SK-N-SH treated with all-trans-retinoic acid at 6 μM for 48 hours (cell line): ENCODE measurements around the gene USP43.

Source experiments
- ATAC-seq: fragments of 200-7000 bp; cut with Tn5 transposase; 3 replicates; pipeline ENCODE4 v1.9.1; 2020; ENCODE audit warnings: mild to moderate bottlenecking, moderate library complexity
- ARNTL ChIP-seq: fragments of 450-650 bp; formaldehyde crosslinking; IDR thresholded peaks from 2 replicates; pipeline ENCODE4 v1.5.0; 2020; ENCODE audit warnings: low read depth, mild to moderate bottlenecking, moderate library complexity, borderline replicate concordance
- ESRRG ChIP-seq: fragments of 250-450 bp; sonication (Bioruptor Pico); IDR thresholded peaks from 2 replicates; pipeline ENCODE4 v1.6.1; 2021; ENCODE audit warnings: mild to moderate bottlenecking
- OSR1 ChIP-seq: fragments of 250-450 bp; sonication (Bioruptor Pico); IDR thresholded peaks from 2 replicates; pipeline ENCODE4 v1.8.0; 2022; ENCODE audit warnings: moderate library complexity, mild to moderate bottlenecking, inconsistent platforms
- PPARA ChIP-seq: fragments of 250-450 bp; sonication (Bioruptor Pico); IDR thresholded peaks from 2 replicates; pipeline ENCODE4 v1.5.0; 2020; ENCODE audit warnings: mild to moderate bottlenecking, borderline replicate concordance
- RARB ChIP-seq: fragments of 250-450 bp; sonication (Bioruptor Pico); IDR thresholded peaks from 2 replicates; pipeline ENCODE4 v1.8.0; 2021; ENCODE audit warnings: mild to moderate bottlenecking, moderate library complexity
- SNAI2 ChIP-seq: fragments of 250-450 bp; sonication (Bioruptor Pico); IDR thresholded peaks from 2 replicates; pipeline ENCODE4 v1.5.0; 2020; ENCODE audit warnings: mild to moderate bottlenecking, moderate library complexity
- TCF4 ChIP-seq: fragments of 250-450 bp; sonication (Bioruptor Pico); IDR thresholded peaks from 2 replicates; pipeline ENCODE4 v1.8.0; 2021; ENCODE audit warnings: mild to moderate bottlenecking, moderate library complexity, borderline replicate concordance
- ZC3H10 ChIP-seq: fragments of 250-450 bp; sonication (Bioruptor Pico); IDR thresholded peaks from 2 replicates; pipeline ENCODE4 v1.5.1; 2021; ENCODE audit warnings: mild to moderate bottlenecking, moderate library complexity
- ZFP3 ChIP-seq: fragments of 250-450 bp; sonication (Bioruptor Pico); IDR thresholded peaks from 2 replicates; pipeline ENCODE4 v1.5.0; 2020; ENCODE audit warnings: mild to moderate bottlenecking, moderate library complexity
- ZFP30 ChIP-seq: fragments of 450-650 bp; formaldehyde crosslinking; IDR thresholded peaks from 2 replicates; pipeline ENCODE4 v1.5.0; 2022; ENCODE audit warnings: mild to moderate bottlenecking, moderate library complexity
- ZNF565 ChIP-seq: fragments of 450-650 bp; formaldehyde crosslinking; conservative IDR thresholded peaks from 2 replicates; pipeline ENCODE4 v1.5.0; 2020; ENCODE audit warnings: low read depth, mild to moderate bottlenecking, moderate library complexity
- ZNF70 ChIP-seq: fragments of 450-650 bp; formaldehyde crosslinking; IDR thresholded peaks from 2 replicates; pipeline ENCODE4 v1.5.0; 2020; ENCODE audit warnings: mild to moderate bottlenecking, moderate library complexity
- ZNF8 ChIP-seq: fragments of 450-650 bp; formaldehyde crosslinking; IDR thresholded peaks from 2 replicates; pipeline ENCODE4 v1.5.0; 2020; ENCODE audit warnings: mild to moderate bottlenecking, moderate library complexity
- TF ChIP-seq, protein P1 (sequence below): fragments of 250-450 bp; sonication (Bioruptor Pico); IDR thresholded peaks from 2 replicates; pipeline ENCODE4 v1.8.0; 2021; ENCODE audit warnings: low read depth, mild to moderate bottlenecking, moderate library complexity, borderline replicate concordance
- TF ChIP-seq, protein P2 (sequence below): fragments of 250-450 bp; sonication (Bioruptor Pico); IDR thresholded peaks from 2 replicates; pipeline ENCODE4 v1.5.0; 2020; ENCODE audit warnings: mild to moderate bottlenecking, moderate library complexity
- TF ChIP-seq, protein P3 (sequence below): fragments of 250-450 bp; sonication (Bioruptor Pico); IDR thresholded peaks from 2 replicates; pipeline ENCODE4 v1.5.1; 2021; ENCODE audit warnings: mild to moderate bottlenecking, moderate library complexity
- TF ChIP-seq, protein P4 (sequence below): fragments of 250-450 bp; sonication (Bioruptor Pico); IDR thresholded peaks from 2 replicates; pipeline ENCODE4 v1.8.0; 2020; ENCODE audit warnings: mild to moderate bottlenecking, moderate library complexity, borderline replicate concordance

Gene USP43

GRCh38 chr17:9676084-9676483, 30.8 kb downstream of the USP43 start:
- 0 out of 3 replicates have a peak, but pooled peaks have one; percentile 28 for ATAC-seq

DNA sequence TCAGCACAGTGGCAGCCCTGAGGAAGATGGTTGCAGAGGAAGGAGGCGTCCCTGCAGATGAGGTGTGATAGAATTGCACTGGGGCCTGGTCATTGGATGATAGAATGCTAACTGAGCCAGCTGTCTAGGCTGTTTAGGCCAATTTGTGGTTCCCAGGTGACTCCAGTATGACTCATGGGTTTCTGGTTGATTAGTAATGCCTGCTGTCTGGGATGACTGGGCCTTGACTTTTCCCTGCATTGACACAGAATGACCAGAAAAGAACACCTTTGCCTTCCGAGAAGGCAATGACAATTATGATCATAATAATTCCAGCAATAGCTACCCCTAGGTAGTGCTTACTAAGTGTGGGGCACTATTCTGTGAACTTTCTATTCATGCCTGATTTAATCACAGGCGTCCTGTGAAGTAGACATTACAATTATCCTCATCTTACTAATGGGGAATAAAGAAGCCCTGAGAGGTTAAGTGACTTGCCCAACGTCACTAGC, 31.5 kb downstream of the USP43 start:
- no peak for TF ChIP-seq PPARA (CRISPR knock-in tag)
- ATAC-seq: no peak

More at GRCh38 chr17:9676084-9676483, 30.8 kb downstream of the USP43 start:
- TF ChIP-seq PPARA (CRISPR knock-in tag) (no peak), ZC3H10 (CRISPR knock-in tag) (no peak), ZNF565 (CRISPR knock-in tag) (no peak)
- TF ChIP-seq, protein P1, sequence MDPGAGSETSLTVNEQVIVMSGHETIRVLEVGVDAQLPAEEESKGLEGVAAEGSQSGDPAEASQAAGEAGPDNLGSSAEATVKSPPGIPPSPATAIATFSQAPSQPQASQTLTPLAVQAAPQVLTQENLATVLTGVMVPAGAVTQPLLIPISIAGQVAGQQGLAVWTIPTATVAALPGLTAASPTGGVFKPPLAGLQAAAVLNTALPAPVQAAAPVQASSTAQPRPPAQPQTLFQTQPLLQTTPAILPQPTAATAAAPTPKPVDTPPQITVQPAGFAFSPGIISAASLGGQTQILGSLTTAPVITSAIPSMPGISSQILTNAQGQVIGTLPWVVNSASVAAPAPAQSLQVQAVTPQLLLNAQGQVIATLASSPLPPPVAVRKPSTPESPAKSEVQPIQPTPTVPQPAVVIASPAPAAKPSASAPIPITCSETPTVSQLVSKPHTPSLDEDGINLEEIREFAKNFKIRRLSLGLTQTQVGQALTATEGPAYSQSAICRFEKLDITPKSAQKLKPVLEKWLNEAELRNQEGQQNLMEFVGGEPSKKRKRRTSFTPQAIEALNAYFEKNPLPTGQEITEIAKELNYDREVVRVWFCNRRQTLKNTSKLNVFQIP (CRISPR knock-in tag): no peak
- TF ChIP-seq, protein P2, sequence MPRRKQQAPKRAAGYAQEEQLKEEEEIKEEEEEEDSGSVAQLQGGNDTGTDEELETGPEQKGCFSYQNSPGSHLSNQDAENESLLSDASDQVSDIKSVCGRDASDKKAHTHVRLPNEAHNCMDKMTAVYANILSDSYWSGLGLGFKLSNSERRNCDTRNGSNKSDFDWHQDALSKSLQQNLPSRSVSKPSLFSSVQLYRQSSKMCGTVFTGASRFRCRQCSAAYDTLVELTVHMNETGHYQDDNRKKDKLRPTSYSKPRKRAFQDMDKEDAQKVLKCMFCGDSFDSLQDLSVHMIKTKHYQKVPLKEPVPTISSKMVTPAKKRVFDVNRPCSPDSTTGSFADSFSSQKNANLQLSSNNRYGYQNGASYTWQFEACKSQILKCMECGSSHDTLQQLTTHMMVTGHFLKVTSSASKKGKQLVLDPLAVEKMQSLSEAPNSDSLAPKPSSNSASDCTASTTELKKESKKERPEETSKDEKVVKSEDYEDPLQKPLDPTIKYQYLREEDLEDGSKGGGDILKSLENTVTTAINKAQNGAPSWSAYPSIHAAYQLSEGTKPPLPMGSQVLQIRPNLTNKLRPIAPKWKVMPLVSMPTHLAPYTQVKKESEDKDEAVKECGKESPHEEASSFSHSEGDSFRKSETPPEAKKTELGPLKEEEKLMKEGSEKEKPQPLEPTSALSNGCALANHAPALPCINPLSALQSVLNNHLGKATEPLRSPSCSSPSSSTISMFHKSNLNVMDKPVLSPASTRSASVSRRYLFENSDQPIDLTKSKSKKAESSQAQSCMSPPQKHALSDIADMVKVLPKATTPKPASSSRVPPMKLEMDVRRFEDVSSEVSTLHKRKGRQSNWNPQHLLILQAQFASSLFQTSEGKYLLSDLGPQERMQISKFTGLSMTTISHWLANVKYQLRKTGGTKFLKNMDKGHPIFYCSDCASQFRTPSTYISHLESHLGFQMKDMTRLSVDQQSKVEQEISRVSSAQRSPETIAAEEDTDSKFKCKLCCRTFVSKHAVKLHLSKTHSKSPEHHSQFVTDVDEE (CRISPR knock-in tag): no peak

DNA sequence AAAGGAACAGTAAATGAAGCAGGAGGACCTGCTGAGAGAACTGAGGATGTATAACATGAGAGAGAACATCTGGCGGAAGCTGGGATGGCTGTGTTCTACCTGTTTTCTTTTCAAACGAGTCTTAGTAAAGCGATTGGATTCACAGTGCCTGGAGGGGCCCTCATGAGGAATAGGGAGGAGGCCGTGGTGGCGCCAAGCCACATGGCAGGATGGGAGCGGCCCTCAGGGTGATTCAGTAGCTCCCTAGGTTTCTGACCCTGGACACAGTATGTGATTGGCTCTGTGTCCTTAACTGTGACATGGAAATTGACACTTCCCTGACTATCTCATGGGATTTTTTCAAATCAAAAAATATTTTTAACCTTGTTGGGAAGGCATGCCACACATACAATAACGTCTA, 32.1 kb downstream of the USP43 start:
- ATAC-seq: no peak
- TF ChIP-seq ZNF70 (CRISPR knock-in tag) (no peak), ZFP3 (no peak), ZC3H10 (CRISPR knock-in tag) (no peak), TCF4 (CRISPR knock-in tag) (no peak)

GRCh38 chr17:9677896-9678295, 32.6 kb downstream of the USP43 start:
- ATAC-seq: no peak
- TF ChIP-seq TCF4 (CRISPR knock-in tag) (no peak), ZNF565 (CRISPR knock-in tag) (no peak), SNAI2 (CRISPR knock-in tag) (no peak), ZFP30 (CRISPR knock-in tag) (no peak), ZNF8 (no peak), OSR1 (CRISPR knock-in tag) (no peak)
- TF ChIP-seq, protein P3, sequence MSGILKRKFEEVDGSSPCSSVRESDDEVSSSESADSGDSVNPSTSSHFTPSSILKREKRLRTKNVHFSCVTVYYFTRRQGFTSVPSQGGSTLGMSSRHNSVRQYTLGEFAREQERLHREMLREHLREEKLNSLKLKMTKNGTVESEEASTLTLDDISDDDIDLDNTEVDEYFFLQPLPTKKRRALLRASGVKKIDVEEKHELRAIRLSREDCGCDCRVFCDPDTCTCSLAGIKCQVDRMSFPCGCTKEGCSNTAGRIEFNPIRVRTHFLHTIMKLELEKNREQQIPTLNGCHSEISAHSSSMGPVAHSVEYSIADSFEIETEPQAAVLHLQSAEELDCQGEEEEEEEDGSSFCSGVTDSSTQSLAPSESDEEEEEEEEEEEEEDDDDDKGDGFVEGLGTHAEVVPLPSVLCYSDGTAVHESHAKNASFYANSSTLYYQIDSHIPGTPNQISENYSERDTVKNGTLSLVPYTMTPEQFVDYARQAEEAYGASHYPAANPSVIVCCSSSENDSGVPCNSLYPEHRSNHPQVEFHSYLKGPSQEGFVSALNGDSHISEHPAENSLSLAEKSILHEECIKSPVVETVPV (CRISPR knock-in tag): no peak

- no peak for ATAC-seq
- no peak for TF ChIP-seq ZFP30 (CRISPR knock-in tag)
- TF ChIP-seq, protein P4, sequence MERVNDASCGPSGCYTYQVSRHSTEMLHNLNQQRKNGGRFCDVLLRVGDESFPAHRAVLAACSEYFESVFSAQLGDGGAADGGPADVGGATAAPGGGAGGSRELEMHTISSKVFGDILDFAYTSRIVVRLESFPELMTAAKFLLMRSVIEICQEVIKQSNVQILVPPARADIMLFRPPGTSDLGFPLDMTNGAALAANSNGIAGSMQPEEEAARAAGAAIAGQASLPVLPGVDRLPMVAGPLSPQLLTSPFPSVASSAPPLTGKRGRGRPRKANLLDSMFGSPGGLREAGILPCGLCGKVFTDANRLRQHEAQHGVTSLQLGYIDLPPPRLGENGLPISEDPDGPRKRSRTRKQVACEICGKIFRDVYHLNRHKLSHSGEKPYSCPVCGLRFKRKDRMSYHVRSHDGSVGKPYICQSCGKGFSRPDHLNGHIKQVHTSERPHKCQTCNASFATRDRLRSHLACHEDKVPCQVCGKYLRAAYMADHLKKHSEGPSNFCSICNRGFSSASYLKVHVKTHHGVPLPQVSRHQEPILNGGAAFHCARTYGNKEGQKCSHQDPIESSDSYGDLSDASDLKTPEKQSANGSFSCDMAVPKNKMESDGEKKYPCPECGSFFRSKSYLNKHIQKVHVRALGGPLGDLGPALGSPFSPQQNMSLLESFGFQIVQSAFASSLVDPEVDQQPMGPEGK: no peak
- TF ChIP-seq ARNTL (CRISPR knock-in tag): no peak
- TF ChIP-seq OSR1 (CRISPR knock-in tag): no peak
- TF ChIP-seq ZNF565 (CRISPR knock-in tag): no peak
- no peak for TF ChIP-seq PPARA (CRISPR knock-in tag)
- no peak for TF ChIP-seq ZFP3
- no peak for TF ChIP-seq ESRRG (CRISPR knock-in tag)
- TF ChIP-seq, protein P1 (CRISPR knock-in tag): no peak
- no peak for TF ChIP-seq RARB (CRISPR knock-in tag)
These were observed 39.8 kb downstream of the USP43 start for GRCh38 chr17:9684955-9685621.
